ENCODE results near the gene GHDC. TPM values are rescaled to one million over a fixed set of nuclear protein-coding genes. Genes with fewer than 3 reads are reported as not detected.
"Not testable (repeated sequence)": the region's sequence is repeated elsewhere in the genome, so short reads cannot be mapped to it uniquely, and the experiment has no call there.

Gene GHDC
- total and polyA plus RNA-seq, 2 experiments from 2014 or later, result 7.4 to 13.5 TPM

GRCh38 chr17:42225646-42226045 is 31.4 kb upstream of the GHDC start:
- Histone ChIP-seq H3K4me3 (no peak overlapping the region), H3K27ac (no peak overlapping the region), H3K9me3 (ENCODE audit: low read depth) (no peaks in the 10 kb centered on the region), H3K4me1 (ENCODE audit: low read depth) (no peaks in the 10 kb centered on the region), H3K36me3 (peaks cover 16% of the 10 kb centered on the region), H3K27me3 (no peaks in the 10 kb centered on the region)
- no peak for DNase-seq (ENCODE audit: low read depth in 1 of 2, low spot score in 1 of 2)
- TF ChIP-seq CTCF (IDR thresholded peaks at IDR 0.05; ENCODE audit: low read depth, low read length), result no peak

GRCh38 chr17:42224651-42225050 is 30.4 kb upstream of the GHDC start:
- Histone ChIP-seq H3K4me1 (ENCODE audit: low read depth) (no peaks in the 10 kb centered on the region), H3K36me3 (peaks cover 16% of the 10 kb centered on the region), H3K4me3 (no peak overlapping the region), H3K27ac (no peak overlapping the region), H3K9me3 (ENCODE audit: low read depth) (no peaks in the 10 kb centered on the region), H3K27me3 (no peaks in the 10 kb centered on the region)
- DNase-seq (ENCODE audit: low read depth in 1 of 2, low spot score in 1 of 2), result no peak
- no peak for TF ChIP-seq CTCF (IDR thresholded peaks at IDR 0.05; ENCODE audit: low read depth, low read length)

- no peak overlapping the region for H3K4me3 ChIP-seq
- DNase-seq (ENCODE audit: low read depth in 1 of 2, low spot score in 1 of 2), result peak; percentile 60 to 78
- H3K36me3 ChIP-seq, result peaks cover 18% of the 10 kb centered on the region
- H3K4me1 ChIP-seq (ENCODE audit: low read depth), result no peaks in the 10 kb centered on the region
- H3K27ac ChIP-seq, result no peak overlapping the region
- peak; percentile 79 for TF ChIP-seq CTCF (IDR thresholded peaks at IDR 0.05; ENCODE audit: low read depth, low read length)
- H3K27me3 ChIP-seq, result no peaks in the 10 kb centered on the region
- H3K9me3 ChIP-seq (ENCODE audit: low read depth), result no peaks in the 10 kb centered on the region
Measured at GRCh38 chr17:42221886-42222745, 27.8 kb upstream of the GHDC start.

GRCh38 chr17:42219280-42219679 is 25.0 kb upstream of the GHDC start:
- DNase-seq (ENCODE audit: low read depth in 1 of 2, low spot score in 1 of 2); H3K27me3 ChIP-seq; H3K4me3 ChIP-seq; H3K9me3 ChIP-seq (ENCODE audit: low read depth); H3K27ac ChIP-seq; H3K4me1 ChIP-seq (ENCODE audit: low read depth): not testable (repeated sequence)
- peaks cover 33% of the 10 kb centered on the region for H3K36me3 ChIP-seq

- no peak for TF ChIP-seq CTCF (IDR thresholded peaks at IDR 0.05; ENCODE audit: low read depth, low read length)
- no peak overlapping the region for H3K4me3 ChIP-seq
Measured at GRCh38 chr17:42214156-42214555, 19.9 kb upstream of the GHDC start.

GRCh38 chr17:42212382-42212781 is 18.1 kb upstream of the GHDC start:
- H3K27me3 ChIP-seq, result no peaks in the 10 kb centered on the region
- no peak for TF ChIP-seq CTCF (IDR thresholded peaks at IDR 0.05; ENCODE audit: low read depth, low read length)
- no peak for DNase-seq (ENCODE audit: low read depth in 1 of 2, low spot score in 1 of 2)
- H3K36me3 ChIP-seq, result peaks cover 58% of the 10 kb centered on the region
- no peak overlapping the region for H3K27ac ChIP-seq
- H3K9me3 ChIP-seq (ENCODE audit: low read depth), result no peaks in the 10 kb centered on the region
- H3K4me3 ChIP-seq, result no peak overlapping the region
- no peaks in the 10 kb centered on the region for H3K4me1 ChIP-seq (ENCODE audit: low read depth)

More at GRCh38 chr17:42214156-42214555, 19.9 kb upstream of the GHDC start:
- peak overlapping the region; percentile 35 for H3K27ac ChIP-seq
- H3K27me3 ChIP-seq, result no peaks in the 10 kb centered on the region
- no peak for DNase-seq (ENCODE audit: low read depth in 1 of 2, low spot score in 1 of 2)
- no peaks in the 10 kb centered on the region for H3K9me3 ChIP-seq (ENCODE audit: low read depth)
- no peaks in the 10 kb centered on the region for H3K4me1 ChIP-seq (ENCODE audit: low read depth)
- peaks cover 50% of the 10 kb centered on the region for H3K36me3 ChIP-seq

- H3K4me1 ChIP-seq (ENCODE audit: low read depth); H3K9me3 ChIP-seq (ENCODE audit: low read depth); H3K27ac ChIP-seq; H3K4me3 ChIP-seq; H3K27me3 ChIP-seq: not testable (repeated sequence)
- peaks cover 58% of the 10 kb centered on the region for H3K36me3 ChIP-seq
- DNase-seq (ENCODE audit: low read depth in 1 of 2, low spot score in 1 of 2), result peak in 1 of 2 donors; percentile 34
Measured at GRCh38 chr17:42211921-42212341, 17.6 kb upstream of the GHDC start.
